Measurements from ENCODE around the gene SLC2A8.

SLC2A8 gene

DNA sequence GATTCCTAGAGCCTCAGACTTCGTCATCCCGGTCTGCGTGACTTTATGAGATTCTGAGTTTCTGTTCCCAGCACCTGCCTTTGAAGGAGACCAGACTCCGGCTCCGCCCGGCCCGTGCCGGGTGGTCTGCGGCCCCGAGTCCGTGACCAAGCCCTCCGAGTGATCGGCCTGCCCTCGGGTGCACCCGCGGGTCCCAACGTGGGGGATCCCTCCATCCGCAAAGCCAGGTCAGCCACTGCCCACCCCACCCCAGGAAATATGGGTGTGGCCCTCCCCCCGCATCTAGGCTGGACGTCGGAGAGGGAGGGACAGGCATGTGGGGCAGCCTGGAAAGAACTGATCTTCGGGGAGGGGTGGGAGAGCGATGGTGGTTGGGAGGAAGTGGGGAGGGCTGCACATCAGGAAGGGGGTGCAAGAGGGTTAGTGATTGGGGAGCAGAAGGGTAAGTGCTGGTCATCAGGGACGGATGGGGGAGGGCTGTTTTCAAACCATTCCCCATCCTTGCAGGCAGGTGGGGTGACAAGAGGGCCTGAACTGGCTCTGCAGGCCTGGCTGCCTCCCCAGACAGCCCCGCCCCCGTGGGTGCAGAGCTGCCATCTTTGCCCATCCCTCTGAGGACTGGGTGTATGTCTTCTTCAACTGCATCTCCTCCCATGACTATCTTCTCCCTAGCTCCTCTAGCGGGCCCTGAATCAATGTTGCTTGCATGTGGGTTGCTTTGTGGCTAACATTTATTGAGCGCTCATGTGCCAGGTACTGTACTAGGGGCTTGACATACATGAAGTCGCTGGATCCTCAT is 55.1 kb downstream of the SLC2A8 start:
- DNase-seq = peak in 37 of 56 donors; percentile 11 to 66 (median 48)

DNA sequence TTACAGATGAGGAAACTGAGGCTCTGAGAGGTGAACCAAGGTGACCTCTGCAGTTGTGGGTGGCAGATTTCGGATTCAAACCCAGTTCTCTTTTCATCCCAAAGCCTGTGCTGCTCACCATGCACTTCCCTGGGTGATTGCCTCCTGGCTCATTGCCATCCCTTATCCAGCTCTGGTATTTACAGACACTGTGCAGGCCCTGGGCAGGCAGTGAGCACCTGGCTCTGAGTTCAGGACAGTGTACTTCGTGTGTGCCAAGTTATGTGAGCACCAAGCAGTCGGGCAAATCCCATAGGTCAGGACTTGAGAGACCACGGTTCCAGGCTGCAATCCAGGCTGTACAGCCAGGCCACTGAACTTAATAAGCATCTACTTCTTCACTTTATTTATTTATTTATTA is 55.7 kb downstream of the SLC2A8 start:
- DNase-seq = peak in 1 of 56 donors; percentile 10

DNA sequence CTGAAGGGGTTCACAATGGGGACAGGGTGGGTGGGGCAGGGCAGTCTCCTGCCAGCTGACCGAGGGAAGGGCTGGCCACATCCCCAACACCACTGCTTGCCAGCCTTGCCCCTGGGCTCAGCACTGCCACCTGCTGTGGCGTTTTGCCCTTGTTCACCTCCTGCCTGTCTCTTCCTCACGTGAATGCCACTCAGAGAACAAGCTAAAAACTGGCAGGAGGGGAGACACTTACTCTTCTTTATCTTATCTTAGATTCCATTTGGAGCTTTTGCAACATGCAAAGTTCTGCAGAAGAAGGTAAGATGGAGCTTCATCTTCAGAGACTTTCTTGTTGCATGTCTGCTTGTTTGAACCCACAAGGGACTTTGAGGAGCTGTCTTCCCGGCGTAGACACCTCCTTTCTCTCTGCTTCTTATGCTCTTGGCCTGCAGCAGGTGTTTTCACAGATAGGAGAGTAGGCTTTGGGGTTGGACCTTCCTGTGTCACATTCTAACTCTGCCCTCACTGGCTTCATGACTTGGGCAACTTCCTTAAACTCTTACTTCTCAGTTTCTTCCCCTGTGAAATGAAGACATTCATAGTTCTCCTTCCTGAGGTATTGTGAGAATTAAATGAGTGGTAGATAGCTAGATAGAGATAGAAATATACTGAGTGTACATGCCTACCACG is 58.5 kb downstream of the SLC2A8 start:
- peak in 3 of 56 donors; percentile 7 to 45 (median 21) for DNase-seq

DNA sequence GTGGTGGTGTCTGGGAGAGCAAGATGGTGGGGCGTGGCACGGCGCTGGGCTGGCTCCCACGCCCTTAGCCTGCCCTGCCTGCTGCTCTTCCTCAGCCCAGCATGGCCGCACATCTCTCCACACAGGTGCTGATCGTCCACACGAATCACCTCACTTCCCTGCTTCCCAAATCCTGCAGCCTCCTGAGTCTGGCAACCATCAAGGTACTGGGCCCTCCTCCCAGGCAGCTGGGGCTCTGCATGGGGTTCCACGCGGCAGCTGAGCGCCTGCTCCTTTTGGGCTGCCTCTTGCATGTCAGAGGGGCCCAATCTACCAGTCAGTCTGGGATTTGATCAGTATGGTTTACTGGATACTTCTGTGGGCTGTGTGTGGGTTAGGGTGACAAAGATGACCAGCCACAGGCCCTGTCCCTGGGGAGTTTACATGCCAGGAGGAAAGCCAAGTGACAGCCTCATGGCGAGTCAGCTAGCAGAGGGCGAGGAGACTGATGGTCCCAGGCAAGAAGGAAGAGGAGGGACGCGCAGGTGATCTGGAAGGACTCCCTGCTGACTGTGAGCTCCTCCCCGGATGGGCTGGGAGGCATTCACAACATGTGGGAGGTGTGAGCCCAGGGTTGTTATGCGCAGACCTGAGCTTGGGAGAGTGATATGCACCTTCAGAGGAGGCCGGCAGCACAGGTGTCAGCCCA is 60.4 kb downstream of the SLC2A8 start:
- no peak for DNase-seq

All from nucleus accumbens (tissue), 56 donors.